ENCODE results near the gene POU1F1.
"Not testable (repeated sequence)": the region's sequence is repeated elsewhere in the genome, so short reads cannot be mapped to it uniquely, and the experiment has no call there.

Gene POU1F1

GRCh38 chr3:87276484-87276883 is at the start of gene POU1F1:
Gene POU1F1, minus strand, starts transcription at chr3:87276584. Its CDS starts 122 bp downstream, at chr3:87276462.
- ATAC-seq: no peak

- no peak for ATAC-seq
These were observed 48.2 kb upstream of the POU1F1 start for GRCh38 chr3:87324609-87325008.

- no peak for ATAC-seq
These were observed 44.6 kb upstream of the POU1F1 start for GRCh38 chr3:87320756-87321626.

GRCh38 chr3:87318617-87319021 is 42.2 kb upstream of the POU1F1 start:
- no peak for ATAC-seq

- no peak for ATAC-seq
These were observed 41.4 kb upstream of the POU1F1 start for GRCh38 chr3:87317779-87318178.

- peak; percentile 78 to 80 for ATAC-seq
These were observed 37.3 kb upstream of the POU1F1 start for GRCh38 chr3:87313641-87314040.

- peak in 1 of 2 donors; percentile 42 for ATAC-seq
These were observed 34.9 kb upstream of the POU1F1 start for GRCh38 chr3:87311309-87311708.

GRCh38 chr3:87309601-87310000 is 33.2 kb upstream of the POU1F1 start:
- ATAC-seq: no peak

- ATAC-seq: peak; percentile 38 to 60
These were observed 31.4 kb upstream of the POU1F1 start for GRCh38 chr3:87307805-87308204.

GRCh38 chr3:87305517-87305916 is 29.1 kb upstream of the POU1F1 start:
- no peak for ATAC-seq

GRCh38 chr3:87305031-87305430 is 28.6 kb upstream of the POU1F1 start:
- not testable (repeated sequence) for ATAC-seq

GRCh38 chr3:87298111-87298718 is 21.8 kb upstream of the POU1F1 start:
- peak; percentile 46 to 58 for ATAC-seq

GRCh38 chr3:87288446-87288845 is 12.1 kb upstream of the POU1F1 start:
- ATAC-seq: no peak

- ATAC-seq: peak; percentile 70 to 71
These were observed 10.6 kb upstream of the POU1F1 start for GRCh38 chr3:87287011-87287410.

- peak; percentile 65 to 82 for ATAC-seq
These were observed 3.6 kb downstream of the POU1F1 start for GRCh38 chr3:87272718-87273341.

GRCh38 chr3:87270908-87271700 is 5.3 kb downstream of the POU1F1 start:
- ATAC-seq: peak; percentile 27 to 29

- no peak for ATAC-seq
These were observed 6.7 kb downstream of the POU1F1 start for GRCh38 chr3:87269723-87270122.

GRCh38 chr3:87268646-87269211 is 7.7 kb downstream of the POU1F1 start:
- no peak for ATAC-seq

- ATAC-seq: no peak
These were observed 8.3 kb downstream of the POU1F1 start for GRCh38 chr3:87267953-87268645.

- ATAC-seq: no peak
These were observed 14.5 kb downstream of the POU1F1 start for GRCh38 chr3:87261925-87262324.

- ATAC-seq: no peak
These were observed 16.1 kb downstream of the POU1F1 start for GRCh38 chr3:87260270-87260669.

- no peak for ATAC-seq
These were observed 26.4 kb downstream of the POU1F1 start for GRCh38 chr3:87250009-87250408.
